GM12801 (cell line): ENCODE data around the gene ACAD10.

Experiments used
- TF ChIP-seq, protein P1 (sequence below): IDR thresholded peaks from one replicate; pipeline ENCODE4 v1.5.1; 2011; ENCODE audit warnings: control low read depth; ENCODE audit not compliant: insufficient read length; ENCODE audit errors: extremely low read depth

ACAD10 gene

DNA sequence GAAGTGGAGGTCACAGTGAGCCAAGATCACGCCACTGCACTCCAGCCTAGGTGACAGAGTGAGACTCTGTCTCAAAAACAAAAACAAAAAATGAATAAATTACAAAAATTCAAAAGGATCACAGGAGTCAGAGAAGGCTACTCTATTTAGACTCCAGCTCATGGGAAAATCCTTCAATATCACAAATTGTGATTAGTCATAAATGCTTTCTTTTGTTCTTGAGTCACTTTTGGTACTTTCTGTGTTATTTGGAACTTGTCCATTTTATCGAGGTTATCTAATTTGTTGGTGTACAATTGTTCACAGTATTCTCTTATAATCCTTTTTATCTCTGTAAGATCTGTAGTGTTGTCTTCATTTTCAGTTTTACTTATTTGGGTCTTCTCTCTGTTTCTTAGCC lies 99.8 kb downstream of the ACAD10 start:
- TF ChIP-seq, protein P1, sequence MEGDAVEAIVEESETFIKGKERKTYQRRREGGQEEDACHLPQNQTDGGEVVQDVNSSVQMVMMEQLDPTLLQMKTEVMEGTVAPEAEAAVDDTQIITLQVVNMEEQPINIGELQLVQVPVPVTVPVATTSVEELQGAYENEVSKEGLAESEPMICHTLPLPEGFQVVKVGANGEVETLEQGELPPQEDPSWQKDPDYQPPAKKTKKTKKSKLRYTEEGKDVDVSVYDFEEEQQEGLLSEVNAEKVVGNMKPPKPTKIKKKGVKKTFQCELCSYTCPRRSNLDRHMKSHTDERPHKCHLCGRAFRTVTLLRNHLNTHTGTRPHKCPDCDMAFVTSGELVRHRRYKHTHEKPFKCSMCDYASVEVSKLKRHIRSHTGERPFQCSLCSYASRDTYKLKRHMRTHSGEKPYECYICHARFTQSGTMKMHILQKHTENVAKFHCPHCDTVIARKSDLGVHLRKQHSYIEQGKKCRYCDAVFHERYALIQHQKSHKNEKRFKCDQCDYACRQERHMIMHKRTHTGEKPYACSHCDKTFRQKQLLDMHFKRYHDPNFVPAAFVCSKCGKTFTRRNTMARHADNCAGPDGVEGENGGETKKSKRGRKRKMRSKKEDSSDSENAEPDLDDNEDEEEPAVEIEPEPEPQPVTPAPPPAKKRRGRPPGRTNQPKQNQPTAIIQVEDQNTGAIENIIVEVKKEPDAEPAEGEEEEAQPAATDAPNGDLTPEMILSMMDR: no peak

GRCh38 chr12:111788178-111788654 lies 102.4 kb downstream of the ACAD10 start:
- TF ChIP-seq, protein P1: no peak

GRCh38 chr12:111789779-111790178 lies 103.9 kb downstream of the ACAD10 start:
- TF ChIP-seq, protein P1: no peak

- TF ChIP-seq, protein P1: no peak
These were observed 105.7 kb downstream of the ACAD10 start for GRCh38 chr12:111791507-111791906.

- TF ChIP-seq, protein P1: no peak
These were observed 106.5 kb downstream of the ACAD10 start for GRCh38 chr12:111792155-111792855.

- TF ChIP-seq, protein P1: no peak
These were observed 107.0 kb downstream of the ACAD10 start for GRCh38 chr12:111792856-111793235.

- TF ChIP-seq, protein P1: no peak
These were observed 112.3 kb downstream of the ACAD10 start for GRCh38 chr12:111798182-111798581.
